SJSA1 (cell line): ENCODE measurements around the gene MTCH2. TPM values are rescaled to one million over a fixed set of nuclear protein-coding genes. Genes with fewer than 3 reads are reported as not detected.

Experiments
- DNase-seq, 2 experiments: peaks; one replicate each; pipeline ENCODE4 v3.0.0-alpha.2; 2015 to 2020; ENCODE audit warnings: low spot score in 2 of 2, low read depth in 1 of 2
- H3K27ac ChIP-seq: fragments of 250-450 bp; sonication (Bioruptor Pico); 2 replicates; pipeline ENCODE4 v1.5.1; 2020; ENCODE audit warnings: mild to moderate bottlenecking, moderate library complexity
- H3K27me3 ChIP-seq: fragments of 250-450 bp; sonication (Bioruptor Pico); replicated peaks from 2 replicates; pipeline ENCODE4 v1.5.1; 2020; ENCODE audit warnings: mild to moderate bottlenecking, moderate library complexity
- H3K36me3 ChIP-seq: fragments of 250-450 bp; sonication (Bioruptor Pico); 2 replicates; pipeline ENCODE4 v1.5.1; 2020; ENCODE audit warnings: mild to moderate bottlenecking
- H3K4me1 ChIP-seq: fragments of 250-450 bp; sonication (Bioruptor Pico); replicated peaks from 2 replicates; pipeline ENCODE4 v1.6.1; 2021; ENCODE audit warnings: mild to moderate bottlenecking
- H3K4me3 ChIP-seq: fragments of 250-450 bp; sonication (Bioruptor Pico); 2 replicates; pipeline ENCODE4 v1.5.1; 2020; ENCODE audit warnings: mild to moderate bottlenecking
- H3K9me3 ChIP-seq: fragments of 250-450 bp; sonication (Bioruptor Pico); replicated peaks from 2 replicates; pipeline ENCODE4 v1.5.1; 2020; ENCODE audit warnings: mild to moderate bottlenecking
- total RNA-seq: library from RNA; depleted of rRNA; stranded (reverse); fragments of >200 nt; shearing (Covaris generic); gene quantifications from 2 replicates; pipeline ENCODE4 v1.2.3, GENCODE V29; 2014

Gene MTCH2
- total RNA-seq, 1 experiment from 2014 or later = 108 TPM

DNA sequence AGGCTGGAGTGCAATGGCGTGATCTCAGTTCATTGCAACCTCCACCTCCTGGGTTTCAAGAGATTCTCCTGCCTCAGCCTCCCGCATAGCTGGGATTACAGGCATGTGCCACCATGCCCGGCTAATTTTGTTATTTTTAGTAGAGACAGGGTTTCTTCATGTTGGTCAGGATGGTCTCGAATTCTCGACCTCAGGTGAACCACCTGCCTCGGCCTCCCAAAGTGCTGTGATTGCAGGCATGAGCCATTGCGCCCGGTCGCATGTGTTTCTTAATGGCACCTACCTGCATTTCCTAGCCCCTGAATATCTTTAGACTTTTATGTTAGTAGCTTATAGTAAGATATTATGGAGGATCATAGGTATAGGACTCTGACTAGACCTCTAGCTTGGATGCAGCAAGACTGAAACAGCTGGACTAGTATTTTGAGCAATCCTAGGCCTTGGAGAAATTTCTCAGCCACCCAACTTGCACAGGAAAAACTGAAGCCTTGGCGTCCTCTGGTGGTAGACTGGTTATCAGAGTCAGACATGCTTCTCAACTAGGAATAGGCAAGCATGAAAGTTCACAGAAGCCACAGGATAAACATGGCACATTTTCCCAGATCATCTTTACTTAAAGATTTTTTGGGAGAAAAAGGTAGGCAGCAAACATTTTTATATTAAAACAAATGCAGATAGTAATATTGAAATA, 25.5 kb downstream of the MTCH2 start:
- Histone ChIP-seq H3K36me3 (peaks cover 46% of the 10 kb centered on the region), H3K4me3 (no peak overlapping the region), H3K27ac (no peak overlapping the region), H3K4me1 (peaks cover 9% of the 10 kb centered on the region), H3K9me3 (no peaks in the 10 kb centered on the region), H3K27me3 (no peaks in the 10 kb centered on the region)
- peak in 1 of 2 experiments; percentile 24 for DNase-seq

DNA sequence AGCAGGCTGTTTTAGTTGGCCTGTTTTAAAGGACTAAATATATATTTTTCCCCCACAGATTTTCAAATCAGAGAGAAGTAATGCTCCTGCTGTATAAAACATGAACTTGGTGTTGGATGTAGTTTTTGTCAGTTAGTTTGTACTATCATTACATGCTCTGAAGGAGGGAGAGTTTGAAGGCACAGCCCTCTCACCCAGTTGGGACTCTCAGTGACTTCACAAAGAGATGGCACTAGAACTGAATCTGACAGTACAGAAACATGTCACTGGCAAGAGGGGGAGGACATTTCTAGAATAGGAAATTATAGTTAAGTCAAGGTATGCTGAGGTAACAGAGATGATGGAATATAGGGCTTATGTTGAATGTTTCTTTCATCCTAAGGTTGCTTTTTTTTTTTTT, 27.1 kb downstream of the MTCH2 start:
- DNase-seq = no peak
- H3K4me3 ChIP-seq = no peak overlapping the region
- H3K27ac ChIP-seq = no peak overlapping the region
- H3K27me3 ChIP-seq = no peaks in the 10 kb centered on the region
- peaks cover 9% of the 10 kb centered on the region for H3K4me1 ChIP-seq
- no peaks in the 10 kb centered on the region for H3K9me3 ChIP-seq
- H3K36me3 ChIP-seq = peaks cover 38% of the 10 kb centered on the region

DNA sequence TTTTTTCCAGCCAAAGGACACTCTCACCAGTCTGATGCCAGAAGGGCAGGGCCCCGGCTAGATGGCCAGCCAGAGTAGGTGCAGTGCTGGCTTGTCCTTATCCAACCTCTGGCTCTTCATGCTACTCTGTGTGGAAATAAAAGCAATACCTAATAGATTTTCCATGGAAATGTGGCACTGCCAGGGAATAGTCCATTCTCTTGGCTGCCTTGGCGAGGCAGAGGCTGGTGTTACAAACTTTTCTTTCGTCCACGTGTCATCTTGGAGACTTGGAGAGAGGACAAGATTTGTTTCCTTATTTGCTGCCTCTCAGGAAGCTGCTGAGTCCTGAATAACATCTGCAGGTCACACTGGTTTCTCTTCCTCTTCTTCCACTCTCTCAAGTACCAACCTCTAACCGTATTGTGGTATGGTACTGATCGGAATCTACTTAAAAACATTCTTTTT, 31.0 kb downstream of the MTCH2 start:
- DNase-seq = no peak
- Histone ChIP-seq H3K36me3 (peaks cover 6% of the 10 kb centered on the region), H3K9me3 (0 out of 2 replicates have a peak, but pooled peaks cover 3% of the 10 kb centered on the region), H3K4me1 (no peaks in the 10 kb centered on the region), H3K27me3 (no peaks in the 10 kb centered on the region), H3K27ac (no peak overlapping the region), H3K4me3 (no peak overlapping the region)

DNA sequence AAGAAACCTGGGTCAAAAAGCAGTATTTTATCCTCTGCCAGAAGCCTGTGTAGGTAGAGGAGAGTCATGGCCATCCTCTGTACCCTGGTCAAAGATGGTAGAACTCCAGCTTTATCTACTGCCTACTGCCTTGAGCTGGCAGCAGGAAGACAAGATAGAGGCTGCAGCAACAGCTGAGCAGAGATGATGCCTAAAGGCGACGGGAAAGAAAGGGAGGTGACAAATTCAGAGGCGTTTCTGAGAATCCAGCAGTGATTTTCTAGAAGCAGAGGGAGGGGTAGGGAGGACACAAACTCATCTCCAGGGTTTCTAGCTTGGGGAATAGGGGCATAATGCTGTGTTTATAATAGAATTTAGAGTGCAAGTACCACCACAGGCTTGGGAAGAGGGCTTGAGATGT, 32.7 kb downstream of the MTCH2 start:
- H3K36me3 ChIP-seq = peaks cover 6% of the 10 kb centered on the region; the same call in 1 of the 2 replicates
- no peaks in the 10 kb centered on the region for H3K4me1 ChIP-seq
- H3K9me3 ChIP-seq = 0 out of 2 replicates have a peak, but pooled peaks cover 3% of the 10 kb centered on the region
- H3K27ac ChIP-seq = no peak overlapping the region
- no peak overlapping the region for H3K4me3 ChIP-seq
- no peak for DNase-seq
- no peaks in the 10 kb centered on the region for H3K27me3 ChIP-seq

DNA sequence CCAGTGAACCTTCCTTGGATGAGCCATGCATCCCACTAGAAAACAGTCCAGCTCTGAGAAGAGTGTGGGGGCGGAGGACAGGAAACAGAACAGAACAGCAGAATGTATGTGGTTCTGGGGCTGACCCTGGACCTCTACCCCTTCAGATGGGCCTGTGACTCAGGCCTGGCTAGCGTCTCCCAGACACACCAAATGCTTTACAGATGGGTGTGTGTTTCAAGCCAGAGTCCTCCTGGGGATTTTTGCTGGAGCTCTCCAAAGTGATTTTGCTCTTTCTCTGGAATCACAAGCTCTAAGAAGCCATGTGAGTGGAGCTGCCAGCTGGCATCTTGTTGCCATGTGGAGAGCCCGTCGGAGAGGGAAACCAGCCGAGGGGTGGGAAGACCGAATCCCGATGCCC, 35.0 kb downstream of the MTCH2 start:
- H3K9me3 ChIP-seq = 0 out of 2 replicates have a peak, but pooled peaks cover 3% of the 10 kb centered on the region
- no peaks in the 10 kb centered on the region for H3K4me1 ChIP-seq
- no peak overlapping the region for H3K27ac ChIP-seq
- DNase-seq = no peak
- peaks cover 6% of the 10 kb centered on the region; the same call in 1 of the 2 replicates for H3K36me3 ChIP-seq
- no peak overlapping the region for H3K4me3 ChIP-seq
- H3K27me3 ChIP-seq = no peaks in the 10 kb centered on the region

DNA sequence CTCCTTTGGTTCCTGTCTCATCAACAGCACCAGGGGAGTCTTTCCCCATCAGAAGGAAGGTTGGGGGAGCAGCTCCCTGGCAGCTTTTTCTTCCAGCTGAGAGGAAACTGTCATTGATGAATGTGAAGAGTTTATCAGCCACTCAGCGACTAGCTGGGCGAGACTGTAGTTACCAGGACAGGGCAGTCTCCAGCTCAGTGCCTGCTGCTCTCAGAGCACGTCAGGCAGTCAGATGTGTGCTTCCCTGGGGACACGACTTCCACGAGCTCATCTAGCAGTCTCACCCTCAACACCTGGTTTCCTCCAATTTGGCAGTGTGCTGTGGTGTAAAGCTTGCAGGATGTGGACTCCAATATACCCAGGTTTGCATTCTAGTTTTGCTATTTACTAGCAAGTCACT, 35.6 kb downstream of the MTCH2 start:
- Histone ChIP-seq H3K4me1 (no peaks in the 10 kb centered on the region), H3K27ac (no peak overlapping the region), H3K36me3 (peaks cover 6% of the 10 kb centered on the region; the same call in 1 of the 2 replicates), H3K4me3 (no peak overlapping the region), H3K27me3 (no peaks in the 10 kb centered on the region), H3K9me3 (0 out of 2 replicates have a peak, but pooled peaks cover 3% of the 10 kb centered on the region)
- DNase-seq = no peak

DNA sequence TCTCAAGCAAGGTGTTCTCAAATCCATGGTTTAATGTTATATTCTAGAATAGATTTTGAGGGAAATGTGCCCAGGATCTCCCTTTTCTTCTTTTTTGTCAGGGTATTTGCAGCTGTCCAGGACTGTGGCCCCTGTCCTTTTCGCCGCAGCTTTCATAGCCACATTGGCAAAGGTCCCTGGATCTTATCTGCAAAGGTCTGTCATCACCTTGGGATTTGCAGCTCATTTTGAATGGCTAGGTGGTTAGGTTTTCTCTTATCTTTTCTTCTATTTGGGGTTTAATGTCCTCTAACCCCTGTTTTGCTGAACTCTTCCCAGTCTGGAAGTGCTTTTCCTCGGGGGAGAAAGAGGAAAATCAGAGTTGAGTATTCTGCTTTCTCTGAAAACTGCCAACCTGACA, 36.4 kb downstream of the MTCH2 start:
- H3K27me3 ChIP-seq = no peaks in the 10 kb centered on the region

DNA sequence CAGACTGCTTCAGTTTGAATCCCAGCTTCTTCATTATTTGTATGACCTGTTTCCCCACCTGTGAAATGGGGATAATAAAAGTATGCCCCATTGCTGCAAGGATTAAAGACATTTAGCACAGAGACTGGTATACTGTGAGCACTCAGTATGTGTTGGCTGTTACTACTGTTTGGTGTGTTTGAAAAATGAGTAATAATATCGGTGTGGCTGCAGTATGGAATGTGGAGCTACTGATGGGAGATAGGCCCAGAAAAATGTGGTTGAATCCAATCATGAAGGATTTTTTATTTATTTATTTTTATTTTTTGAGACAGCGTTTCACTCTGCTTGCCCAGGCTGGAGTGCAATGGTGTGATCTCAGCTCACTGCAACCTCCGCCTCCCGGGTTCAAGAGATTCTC, 39.1 kb downstream of the MTCH2 start:
- Histone ChIP-seq H3K27ac (no peak overlapping the region), H3K27me3 (no peaks in the 10 kb centered on the region), H3K36me3 (no peaks in the 10 kb centered on the region), H3K4me3 (no peak overlapping the region), H3K4me1 (no peaks in the 10 kb centered on the region), H3K9me3 (0 out of 2 replicates have a peak, but pooled peaks cover 3% of the 10 kb centered on the region)
- DNase-seq = no peak

More for the DNA sequence above, 36.4 kb downstream of the MTCH2 start:
- no peak overlapping the region for H3K27ac ChIP-seq
- H3K36me3 ChIP-seq = no peaks in the 10 kb centered on the region
- H3K4me3 ChIP-seq = no peak overlapping the region
- H3K9me3 ChIP-seq = 0 out of 2 replicates have a peak, but pooled peaks cover 3% of the 10 kb centered on the region
- no peaks in the 10 kb centered on the region for H3K4me1 ChIP-seq
- DNase-seq = no peak

DNA sequence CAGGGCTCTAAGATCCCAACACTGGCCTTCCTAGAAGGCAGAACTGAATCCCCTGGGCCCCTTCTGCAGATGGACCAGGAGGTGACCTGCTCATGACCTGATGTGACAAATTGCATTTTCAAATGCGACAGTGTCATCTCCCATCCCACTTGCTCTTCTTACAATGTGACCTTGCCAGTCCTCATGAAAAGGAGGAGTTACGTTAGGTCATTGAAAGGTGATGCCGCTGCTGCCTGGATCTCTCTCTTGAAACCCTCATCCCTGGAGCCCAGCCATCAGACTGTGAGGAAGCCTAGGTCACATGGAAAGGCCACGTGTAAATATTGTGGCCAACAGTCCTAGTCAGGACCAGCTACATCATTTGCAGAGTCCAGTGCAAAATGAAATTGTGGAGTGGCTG, 42.5 kb downstream of the MTCH2 start:
- Histone ChIP-seq H3K4me1 (no peaks in the 10 kb centered on the region), H3K9me3 (no peaks in the 10 kb centered on the region), H3K27me3 (peaks cover 6% of the 10 kb centered on the region), H3K36me3 (no peaks in the 10 kb centered on the region), H3K4me3 (no peak overlapping the region), H3K27ac (no peak overlapping the region)
- DNase-seq = no peak

DNA sequence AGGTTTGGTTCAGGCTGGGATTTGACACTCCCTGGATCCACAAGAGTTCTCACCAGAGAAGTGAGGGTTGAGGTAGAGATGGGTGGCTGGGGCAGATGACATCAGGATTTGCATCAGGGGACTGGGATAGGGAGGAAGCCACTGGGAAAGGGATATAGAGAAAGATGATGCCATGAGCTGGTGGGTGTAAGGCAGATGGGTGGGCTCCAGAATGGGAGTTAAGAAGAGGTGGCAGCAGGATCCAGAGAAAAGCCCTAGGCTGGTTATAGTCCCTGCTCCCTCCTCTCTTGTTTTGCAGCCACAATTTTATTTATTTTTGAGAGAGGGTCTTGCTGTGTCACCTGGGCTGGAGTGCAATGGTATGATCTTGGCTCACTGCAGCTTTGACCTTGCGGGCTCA, 46.4 kb downstream of the MTCH2 start:
- Histone ChIP-seq H3K4me3 (no peak overlapping the region), H3K27me3 (peaks cover 33% of the 10 kb centered on the region), H3K9me3 (no peaks in the 10 kb centered on the region), H3K36me3 (no peaks in the 10 kb centered on the region), H3K4me1 (peaks cover 4% of the 10 kb centered on the region), H3K27ac (no peak overlapping the region)
- no peak for DNase-seq

DNA sequence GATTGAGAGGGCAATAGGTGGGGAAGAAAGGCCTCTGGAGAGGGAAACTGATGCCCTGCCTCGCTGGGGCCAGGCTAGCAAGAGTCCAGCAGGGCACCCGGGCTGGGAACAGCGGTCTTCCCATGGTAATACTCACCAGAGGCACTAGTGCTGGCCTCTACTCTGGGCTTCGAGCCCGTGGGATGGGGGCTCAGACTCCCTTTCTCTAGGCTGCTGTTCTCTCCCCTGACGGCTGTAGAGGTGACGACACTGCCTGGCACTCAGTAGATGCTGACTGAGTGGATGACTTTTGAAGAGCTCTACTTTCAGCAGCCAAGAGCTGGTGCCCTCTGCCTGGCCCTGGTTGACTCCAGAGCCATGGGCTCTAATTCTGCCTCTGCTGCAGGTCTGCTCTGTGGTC, 47.3 kb downstream of the MTCH2 start:
- peaks cover 33% of the 10 kb centered on the region for H3K27me3 ChIP-seq
- no peak for DNase-seq
- no peaks in the 10 kb centered on the region for H3K9me3 ChIP-seq
- H3K4me3 ChIP-seq = no peak overlapping the region
- H3K4me1 ChIP-seq = peaks cover 4% of the 10 kb centered on the region
- no peaks in the 10 kb centered on the region for H3K36me3 ChIP-seq
- no peak overlapping the region for H3K27ac ChIP-seq

DNA sequence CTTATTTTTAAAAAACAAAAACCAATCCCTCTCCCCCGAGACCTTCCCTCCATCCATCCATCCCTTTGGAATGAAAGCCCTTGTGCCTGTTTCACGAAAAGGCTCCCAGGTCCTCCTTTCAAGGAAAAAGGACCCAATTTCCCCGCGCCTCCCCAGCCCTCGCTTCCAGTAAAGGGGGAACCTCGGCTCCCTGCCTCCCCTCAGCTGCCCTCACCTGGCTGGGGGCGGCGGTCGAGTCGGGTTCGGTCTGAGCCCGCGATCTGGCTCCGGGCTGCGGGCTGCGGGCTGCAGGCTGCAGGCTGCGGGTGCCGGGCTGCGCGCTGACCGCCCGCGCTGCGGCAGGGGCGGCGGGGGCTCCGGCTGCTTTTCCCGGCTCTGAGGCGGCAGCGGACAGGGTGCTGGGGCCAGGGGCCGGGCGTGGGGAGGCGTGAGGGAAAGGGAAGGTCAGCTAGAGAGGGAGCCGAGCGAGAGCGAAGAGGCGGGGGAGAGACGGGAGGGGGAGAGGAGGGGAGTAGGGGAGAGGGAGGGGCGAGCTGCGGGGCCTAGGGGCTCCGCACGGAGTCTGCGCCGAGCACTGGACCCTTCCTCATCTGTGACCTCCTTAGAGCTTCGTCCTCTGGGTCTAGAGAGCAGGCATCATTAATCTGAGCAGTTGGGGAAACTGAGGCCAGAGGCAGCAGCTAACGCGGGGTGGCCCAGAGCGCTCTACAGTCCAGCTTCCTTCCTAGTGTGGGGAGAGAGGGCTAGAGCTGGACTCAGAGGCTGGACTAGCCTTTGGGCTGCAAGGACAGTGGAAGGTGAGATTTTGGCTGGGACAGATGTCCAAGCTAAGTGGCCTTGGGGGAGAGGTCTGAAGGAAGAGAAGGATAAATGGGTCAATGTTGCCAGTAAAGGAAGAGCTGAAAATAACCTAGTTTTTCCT, 48.2 kb downstream of the MTCH2 start, which contains the start of gene C1QTNF4:
Gene C1QTNF4 (minus strand): TSS at position 478 of the 922 bp plus-strand sequence. CDS start 3,601 bp downstream, outside the sequence.
- no peak for DNase-seq
- Histone ChIP-seq H3K27ac (no peak within 1 kb of the TSS), H3K4me1 (peaks cover 4% of the 10 kb centered on the region), H3K27me3 (peaks cover 33% of the 10 kb centered on the region), H3K36me3 (no peaks in the 10 kb centered on the region), H3K4me3 (no peak within 1 kb of the TSS), H3K9me3 (no peaks in the 10 kb centered on the region)

DNA sequence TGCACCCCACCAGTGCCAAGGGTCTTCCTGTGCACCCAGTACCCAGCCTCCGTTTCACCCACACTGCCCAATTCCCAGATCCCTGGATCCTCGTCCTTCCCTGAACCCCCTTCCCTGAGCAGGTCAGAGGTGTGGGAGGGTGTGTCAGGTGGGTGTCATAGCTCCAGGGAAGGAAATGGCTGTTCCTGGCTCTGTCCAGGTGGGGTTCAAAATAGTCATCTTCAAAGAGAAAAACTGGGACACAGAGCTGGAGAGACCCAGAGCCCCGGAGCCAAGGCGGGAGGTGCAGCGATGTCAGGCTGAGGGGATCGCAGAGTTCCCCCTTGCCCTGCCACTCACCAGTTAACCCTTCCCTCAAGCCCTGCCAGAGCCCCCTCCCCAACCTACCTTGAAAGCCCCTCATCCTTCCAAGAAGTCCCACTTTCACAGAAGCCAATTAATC, 48.8 kb downstream of the MTCH2 start:
- Histone ChIP-seq H3K4me3 (no peak overlapping the region), H3K4me1 (peaks cover 4% of the 10 kb centered on the region), H3K27ac (no peak overlapping the region), H3K27me3 (peaks cover 33% of the 10 kb centered on the region), H3K9me3 (no peaks in the 10 kb centered on the region), H3K36me3 (no peaks in the 10 kb centered on the region)
- no peak for DNase-seq

DNA sequence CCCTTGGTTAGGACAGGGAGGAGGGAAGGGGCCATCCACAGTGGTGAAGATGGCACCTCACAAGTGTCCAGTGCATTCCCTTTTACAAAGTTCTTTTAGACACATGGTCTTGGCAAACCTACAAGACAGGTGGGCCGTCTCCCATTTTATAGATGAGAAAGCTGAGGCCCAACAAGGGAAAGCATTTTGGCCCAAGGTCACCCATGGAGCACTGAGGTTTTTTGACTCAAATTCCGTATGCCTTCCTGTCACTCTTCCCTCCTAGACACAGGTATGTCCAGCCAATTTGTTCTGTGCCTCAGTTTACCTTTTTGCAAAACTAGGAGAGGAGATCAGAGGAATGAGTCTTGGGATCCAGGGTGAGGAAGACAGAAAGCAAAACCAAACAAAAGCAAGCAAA, 49.4 kb downstream of the MTCH2 start:
- no peaks in the 10 kb centered on the region for H3K36me3 ChIP-seq
- H3K27ac ChIP-seq = no peak overlapping the region
- DNase-seq = no peak
- H3K9me3 ChIP-seq = no peaks in the 10 kb centered on the region
- peaks cover 4% of the 10 kb centered on the region for H3K4me1 ChIP-seq
- H3K4me3 ChIP-seq = no peak overlapping the region
- peaks cover 33% of the 10 kb centered on the region for H3K27me3 ChIP-seq
